HepG2 (cell line): ENCODE data around the gene PPBP. TPM values are rescaled to one million over a fixed set of nuclear protein-coding genes. Genes with fewer than 3 reads are reported as not detected.

Experiments used
- ATAC-seq: fragments of 200-7000 bp; cut with Tn5 transposase; 3 replicates; pipeline ENCODE4 v1.9.1; 2020; ENCODE audit warnings: mild to moderate bottlenecking, moderate library complexity
- BruUV-seq: library from RNA; stranded (reverse); fragments of 400-500 nt; replicated peaks from 2 replicates; lab custom pipeline; 2021; lab: Mats Ljungman, UMichigan
- CTCF ChIA-PET: fragments of 300-600 bp; formaldehyde crosslinking; extraction: SDS; loops from one replicate; lab custom pipeline; 2021; ENCODE audit warnings: low total read pairs, inconsistent platforms, low intra/inter-chr PET ratio; lab: Yijun Ruan, JAX
- POLR2A ChIA-PET: fragments of 350-600 bp; sonication (Branson Sonifier 250); formaldehyde crosslinking; loops from one replicate; lab custom pipeline; 2020; ENCODE audit warnings: antibody characterized with exemption, inconsistent platforms; lab: Yijun Ruan, JAX
- DNase-seq: peaks from one replicate; pipeline ENCODE4 v3.0.0-alpha.2; 2015; ENCODE audit warnings: low spot score
- FAIRE-seq: peaks from 3 replicates; lab custom pipeline; 2011; peaks lifted over from hg19 to GRCh38; lab: Jason Lieb, UNC
- H2AFZ ChIP-seq: one replicate; pipeline ENCODE4 v1.6.1; 2011; ENCODE audit warnings: low read length, inconsistent platforms
- H3K27ac ChIP-seq: fragments of 300-600 bp; 3 replicates; pipeline ENCODE4 v1.8.0; 2011; ENCODE audit warnings: mixed run types, mild to moderate bottlenecking, mixed read lengths, low read length, inconsistent platforms; ENCODE audit not compliant: insufficient read depth; ENCODE audit errors: extremely low read length
- H3K27me3 ChIP-seq, 2 experiments: fragments of 200-600 bp in 1 of 2; 2 replicates in 1 of 2; 3 replicates in 1 of 2; pipeline versions ENCODE4 v1.6.0 to v1.8.0; 2011; ENCODE audit warnings: low read length in 2 of 2, mild to moderate bottlenecking in 2 of 2, moderate library complexity in 2 of 2, inconsistent platforms in 1 of 2; ENCODE audit not compliant: insufficient read depth in 2 of 2, control insufficient read depth in 1 of 2
- H3K36me3 ChIP-seq, 2 experiments: fragments of 200-600 bp in 1 of 2; replicated peaks in 1 of 2; 2 replicates in 1 of 2; 3 replicates in 1 of 2; pipeline versions ENCODE4 v1.5.1 to v1.8.0; 2011; ENCODE audit warnings: low read length in 2 of 2, inconsistent platforms in 1 of 2; ENCODE audit not compliant: insufficient read depth in 2 of 2, control insufficient read depth in 1 of 2
- H3K4me1 ChIP-seq: 2 replicates; pipeline ENCODE4 v1.5.1; 2012; ENCODE audit warnings: low read length, inconsistent platforms; ENCODE audit not compliant: insufficient read depth
- H3K4me2 ChIP-seq: 2 replicates; pipeline ENCODE4 v1.6.0; 2011; ENCODE audit warnings: low read depth, low read length, inconsistent platforms
- H3K4me3 ChIP-seq, 3 experiments: fragments of 200-600 bp in 1 of 3; sonication (generic), shearing (Covaris generic) in 1 of 3; replicated peaks in 1 of 3; 2 replicates each; pipeline ENCODE4 v1.5.1; 2011 to 2016; ENCODE audit warnings: low read length in 3 of 3, inconsistent platforms in 2 of 3, low read depth in 2 of 3, mild to moderate bottlenecking in 2 of 3, control low read depth in 1 of 3, mixed read lengths in 1 of 3; ENCODE audit not compliant: insufficient read depth in 1 of 3
- H3K79me2 ChIP-seq: one replicate; pipeline ENCODE4 v1.6.1; 2011; ENCODE audit warnings: low read length, inconsistent platforms; ENCODE audit not compliant: insufficient read depth
- H3K9ac ChIP-seq: 2 replicates; pipeline ENCODE4 v1.6.0; 2011; ENCODE audit warnings: mild to moderate bottlenecking, low read depth, low read length, inconsistent platforms; ENCODE audit not compliant: insufficient read depth
- H3K9me3 ChIP-seq: 2 replicates; pipeline ENCODE4 v1.5.1; 2012; ENCODE audit warnings: mild to moderate bottlenecking, low read length
- H4K20me1 ChIP-seq: 2 replicates; pipeline ENCODE4 v1.6.0; 2011; ENCODE audit warnings: inconsistent platforms, mild to moderate bottlenecking, low read length, moderate library complexity; ENCODE audit not compliant: insufficient read depth
- DDIT3 ChIP-seq: sonication (generic); formaldehyde crosslinking; IDR thresholded peaks from 2 replicates; pipeline ENCODE4 v1.4.0; 2020; ENCODE audit warnings: mild to moderate bottlenecking, missing genetic modification reagents
- DMTF1 ChIP-seq: sonication (generic); formaldehyde crosslinking; IDR thresholded peaks from 2 replicates; pipeline ENCODE4 v1.4.0; 2020; ENCODE audit warnings: mild to moderate bottlenecking, missing genetic modification reagents
- KAT2B ChIP-seq: fragments of 150-350 bp; IDR thresholded peaks from 2 replicates; pipeline ENCODE4 v1.6.1; 2014; ENCODE audit warnings: low read depth, low read length, borderline replicate concordance
- MAFF ChIP-seq: IDR thresholded peaks from 2 replicates; pipeline ENCODE4 v1.6.1; 2011; ENCODE audit warnings: low read depth, low read length, improper control_type of control experiment
- MAFK ChIP-seq, 2 experiments: IDR thresholded peaks in 1 of 2; conservative IDR thresholded peaks in 1 of 2; 2 replicates each; pipeline ENCODE4 v1.6.1; 2011; ENCODE audit warnings: improper control_type of control experiment in 2 of 2, low read length in 2 of 2
- NR3C1 ChIP-seq: sonication (generic); formaldehyde crosslinking; IDR thresholded peaks from 2 replicates; pipeline ENCODE4 v1.4.0; 2020; ENCODE audit warnings: missing genetic modification reagents
- ZIK1 ChIP-seq: sonication (generic); formaldehyde crosslinking; IDR thresholded peaks from 2 replicates; pipeline ENCODE4 v1.5.0; 2020; ENCODE audit warnings: mild to moderate bottlenecking, low read depth, missing genetic modification reagents, borderline replicate concordance
- ZNF280B ChIP-seq: sonication (generic); formaldehyde crosslinking; IDR thresholded peaks from 2 replicates; pipeline ENCODE4 v1.5.0; 2020; ENCODE audit warnings: missing genetic modification reagents, mild to moderate bottlenecking, borderline replicate concordance
- ZNF34 ChIP-seq: sonication (generic); formaldehyde crosslinking; IDR thresholded peaks from 2 replicates; pipeline ENCODE4 v1.4.0; 2020; ENCODE audit warnings: mild to moderate bottlenecking, missing genetic modification reagents, borderline replicate concordance
- WGBS: methylation state at CpG from one replicate; pipeline ENCODE4 v1.1.6; 2017; ENCODE audit warnings: low lambda C conversion rate; 5-methylcytosine and 5-hydroxymethylcytosine counted together
- in situ Hi-C: cut with HindIII; loops from 2 replicates; pipeline ENCODE4 v1.10.0; 2017; ENCODE audit warnings: low pct_unique_long_range_greater_than_20kb; ENCODE audit not compliant: extremely low pct_ligation_motif_present
- intact Hi-C: fragments of 100-400 bp; cut with micrococcal nuclease; formaldehyde crosslinking; loops from one replicate; pipeline ENCODE4 v1.10.0; 2022; ENCODE audit not compliant: unreplicated experiment
- polyA plus RNA-seq, 8 experiments: library from polyadenylated mRNA; depleted of rRNA in 3 of 8; stranded (reverse) in 7 of 8; unstranded in 1 of 8; fragments of >200 nt; fragmentation: Illumina TruSeq in 4 of 8; extraction: Trizol in 4 of 8; gene quantifications; 2 replicates each; pipeline versions ENCODE4 v1.2.1 to v1.2.3, GENCODE V29; 2011 to 2016; ENCODE audit warnings: low read depth in 4 of 8, missing spikeins in 1 of 8, mixed read lengths in 1 of 8; ENCODE audit not compliant: insufficient read depth in 1 of 8
- total RNA-seq, 5 experiments: library from RNA; depleted of rRNA; stranded (reverse); fragments of >200 nt; fragmentation: Illumina TruSeq; extraction: Trizol; gene quantifications; 2 replicates each; pipeline ENCODE4 v1.2.3, GENCODE V29; 2016; ENCODE audit warnings: low read depth in 1 of 5

The PPBP gene
- total and polyA plus RNA-seq, 2 of the 13 experiments (the other 11 are each of a cell fraction or from before 2014, with no cell fraction given): not detected

GRCh38 chr4:73991742-73992000 lies 3.7 kb upstream of the PPBP start (continued):
- no peak for TF ChIP-seq DMTF1 (CRISPR knock-in tag)
- no peak for TF ChIP-seq ZIK1
- TF ChIP-seq DDIT3: no peak
- no peak for TF ChIP-seq NR3C1 (CRISPR knock-in tag)

GRCh38 chr4:73990988-73991741 lies 3.2 kb upstream of the PPBP start:
- no peak for ATAC-seq
- DNase-seq: no peak
- CTCF ChIA-PET: no interaction called here
- Histone ChIP-seq H4K20me1 (no peaks in the 10 kb centered on the region), H3K4me2 (no peak overlapping the region), H2AFZ (no peak overlapping the region), H3K9me3 (no peaks in the 10 kb centered on the region), H3K27ac (no peak overlapping the region), H3K4me3 (no peak overlapping the region), H3K36me3 (no peaks in the 10 kb centered on the region), H3K4me1 (no peaks in the 10 kb centered on the region), H3K9ac (no peak overlapping the region), H3K27me3 (peaks cover 0 to 6% of the 10 kb centered on the region in 2 experiments; a peak in 3 of 5 replicates), H3K79me2 (no peaks in the 10 kb centered on the region)
- BruUV-seq: no TSS peak
- 34% methylated on average over 9 of the region's 9 CpGs for WGBS
- FAIRE-seq: no peak
- TF ChIP-seq ZNF34 (CRISPR knock-in tag) (no peak), KAT2B (no peak), MAFK (conservative IDR thresholded peaks at IDR 0.05 in 1 of 2, IDR thresholded peaks at IDR 0.05 in 1 of 2; ENCODE audit: low read length in 2 of 2) (peak; percentile 67 to 85), ZNF280B (CRISPR knock-in tag) (no peak), MAFF (peak; percentile 76)
- POLR2A ChIA-PET: no interaction called here
- in situ Hi-C loops: no loop called here
- intact Hi-C loops: no loop called here
